ENCODE measurements around the gene FUT7. TPM values are rescaled to one million over a fixed set of nuclear protein-coding genes. Genes with fewer than 3 reads are reported as not detected.

Gene FUT7
- total RNA-seq, 4 donors from 2014 or later: 0.20 TPM; not detected in 3

DNA sequence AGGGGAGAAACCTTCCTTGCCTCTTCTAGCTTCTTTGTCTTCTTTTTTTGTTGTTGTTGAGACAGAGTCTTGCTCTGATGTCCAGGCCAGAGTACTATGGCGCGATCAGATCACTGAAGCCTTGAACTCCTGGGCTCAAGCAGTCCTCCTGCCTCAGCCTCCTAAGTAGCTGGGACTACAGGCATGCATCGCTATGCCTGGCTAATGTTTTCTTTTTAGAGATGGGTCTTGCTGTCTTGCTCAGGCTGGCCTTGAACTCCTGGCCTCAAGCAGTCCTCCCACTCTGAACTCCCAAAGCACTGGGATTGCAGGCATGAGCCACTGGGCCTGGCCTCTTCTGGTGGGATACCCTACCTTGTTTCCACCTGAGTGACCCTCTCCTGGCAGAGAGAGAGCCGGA, 43.0 kb downstream of the FUT7 start:
- Histone ChIP-seq H3K27me3 (peaks cover 43% of the 10 kb centered on the region), H3K27ac (no peak overlapping the region), H3K9me3 (no peaks in the 10 kb centered on the region), H3K4me3 (no peak overlapping the region), H3K36me3 (peaks cover 0 to 7% of the 10 kb centered on the region in 2 donors), H3K4me1 (peaks cover 0 to 37% (median 10%) of the 10 kb centered on the region in 3 donors)
- WGBS, 2 donors (ENCODE audit: low coverage in 1 of 2): 91 to 100% methylated on average over 3 to 4 of the region's 4 CpGs
- no peak for ATAC-seq
- TF ChIP-seq POLR2AphosphoS5 (IDR thresholded peaks at IDR 0.05) (no peak), POLR2A (IDR thresholded peaks at IDR 0.05) (no peak), EP300 (IDR thresholded peaks at IDR 0.05) (no peak)
- TF ChIP-seq, protein P1, sequence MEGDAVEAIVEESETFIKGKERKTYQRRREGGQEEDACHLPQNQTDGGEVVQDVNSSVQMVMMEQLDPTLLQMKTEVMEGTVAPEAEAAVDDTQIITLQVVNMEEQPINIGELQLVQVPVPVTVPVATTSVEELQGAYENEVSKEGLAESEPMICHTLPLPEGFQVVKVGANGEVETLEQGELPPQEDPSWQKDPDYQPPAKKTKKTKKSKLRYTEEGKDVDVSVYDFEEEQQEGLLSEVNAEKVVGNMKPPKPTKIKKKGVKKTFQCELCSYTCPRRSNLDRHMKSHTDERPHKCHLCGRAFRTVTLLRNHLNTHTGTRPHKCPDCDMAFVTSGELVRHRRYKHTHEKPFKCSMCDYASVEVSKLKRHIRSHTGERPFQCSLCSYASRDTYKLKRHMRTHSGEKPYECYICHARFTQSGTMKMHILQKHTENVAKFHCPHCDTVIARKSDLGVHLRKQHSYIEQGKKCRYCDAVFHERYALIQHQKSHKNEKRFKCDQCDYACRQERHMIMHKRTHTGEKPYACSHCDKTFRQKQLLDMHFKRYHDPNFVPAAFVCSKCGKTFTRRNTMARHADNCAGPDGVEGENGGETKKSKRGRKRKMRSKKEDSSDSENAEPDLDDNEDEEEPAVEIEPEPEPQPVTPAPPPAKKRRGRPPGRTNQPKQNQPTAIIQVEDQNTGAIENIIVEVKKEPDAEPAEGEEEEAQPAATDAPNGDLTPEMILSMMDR (IDR thresholded peaks at IDR 0.05): no peak

DNA sequence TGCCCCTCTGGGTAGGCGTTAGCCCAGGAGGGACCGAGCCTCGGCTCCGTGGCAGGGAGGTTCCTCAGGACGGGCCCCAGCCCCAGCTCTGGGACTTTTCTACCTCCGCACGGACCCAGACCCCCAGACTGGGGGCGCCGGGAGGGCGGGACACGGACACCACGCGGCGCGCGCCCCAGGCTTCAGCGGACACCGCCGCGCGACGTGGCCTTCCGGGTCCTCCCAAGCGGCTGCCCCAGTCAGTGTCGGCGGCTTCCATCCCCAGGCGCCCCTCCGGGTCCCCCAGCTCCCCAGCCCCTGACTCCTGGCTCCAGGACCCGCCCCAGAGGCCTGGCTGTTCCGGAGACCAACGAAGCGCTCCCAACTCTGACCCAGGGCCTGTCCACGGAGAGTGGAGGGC, 46.0 kb downstream of the FUT7 start:
- H3K27ac ChIP-seq: no peak overlapping the region
- H3K36me3 ChIP-seq: no peaks in the 10 kb centered on the region
- no peaks in the 10 kb centered on the region for H3K9me3 ChIP-seq
- peaks cover 64% of the 10 kb centered on the region for H3K27me3 ChIP-seq
- ATAC-seq: no peak
- WGBS, 2 donors (ENCODE audit: low coverage in 1 of 2): no CpG with 5 or more reads among the region's 33 CpGs
- TF ChIP-seq POLR2A (IDR thresholded peaks at IDR 0.05) (no peak), POLR2AphosphoS5 (IDR thresholded peaks at IDR 0.05) (no peak), EP300 (IDR thresholded peaks at IDR 0.05) (no peak)
- TF ChIP-seq, protein P1 (IDR thresholded peaks at IDR 0.05): no peak
- peak overlapping the region in 1 of 2 donors; percentile 3 for H3K4me3 ChIP-seq
- peaks cover 0 to 14% (median 0%) of the 10 kb centered on the region in 3 donors for H3K4me1 ChIP-seq

- TF ChIP-seq EP300 (IDR thresholded peaks at IDR 0.05): no peak
- TF ChIP-seq POLR2AphosphoS5 (IDR thresholded peaks at IDR 0.05): no peak
- TF ChIP-seq, protein P1 (IDR thresholded peaks at IDR 0.05): no peak
- TF ChIP-seq POLR2A (IDR thresholded peaks at IDR 0.05): no peak
- no peaks in the 10 kb centered on the region for H3K36me3 ChIP-seq
- WGBS, 2 donors (ENCODE audit: low coverage in 1 of 2): no CpG with 5 or more reads among the region's 48 CpGs
- peaks cover 0 to 14% (median 0%) of the 10 kb centered on the region in 3 donors for H3K4me1 ChIP-seq
- H3K27me3 ChIP-seq: peaks cover 65% of the 10 kb centered on the region
- H3K4me3 ChIP-seq: peak overlapping the region in 1 of 2 donors; percentile 3
- H3K27ac ChIP-seq: no peak overlapping the region
- ATAC-seq: no peak
- H3K9me3 ChIP-seq: no peaks in the 10 kb centered on the region
These were observed 46.8 kb downstream of the FUT7 start for GRCh38 chr9:136985027-136985602.

- TF ChIP-seq POLR2AphosphoS5 (IDR thresholded peaks at IDR 0.05) (no peak), POLR2A (IDR thresholded peaks at IDR 0.05) (no peak), EP300 (IDR thresholded peaks at IDR 0.05) (no peak)
- TF ChIP-seq, protein P1 (IDR thresholded peaks at IDR 0.05): no peak
- WGBS, 2 donors (ENCODE audit: low coverage in 1 of 2): no CpG with 5 or more reads among the region's 29 CpGs
- Histone ChIP-seq H3K4me3 (no peak overlapping the region), H3K27ac (no peak overlapping the region), H3K36me3 (no peaks in the 10 kb centered on the region), H3K4me1 (peaks cover 0 to 14% (median 0%) of the 10 kb centered on the region in 3 donors), H3K27me3 (peaks cover 65% of the 10 kb centered on the region), H3K9me3 (no peaks in the 10 kb centered on the region)
- no peak for ATAC-seq
These were observed 47.3 kb downstream of the FUT7 start for GRCh38 chr9:136984464-136985026.
